CD4-positive, alpha-beta T cell treated with Interferon gamma for 1 hour (primary cell): ENCODE measurements around the gene HOXB3.

Experiments used
- DNase-seq: peaks from one replicate; pipeline ENCODE4 v3.0.0-alpha.2; 2020

The HOXB3 gene

GRCh38 chr17:48625495-48626244 is 35.6 kb upstream of the HOXB3 start:
- DNase-seq = peak; percentile 10

GRCh38 chr17:48624544-48625494 is 34.8 kb upstream of the HOXB3 start:
- no peak for DNase-seq

GRCh38 chr17:48624118-48624517 is 34.1 kb upstream of the HOXB3 start:
- DNase-seq = no peak

- DNase-seq = no peak
Measured at GRCh38 chr17:48623583-48623982, 33.5 kb upstream of the HOXB3 start.

GRCh38 chr17:48622857-48623256 is 32.8 kb upstream of the HOXB3 start:
- no peak for DNase-seq

GRCh38 chr17:48621410-48622392 is 31.7 kb upstream of the HOXB3 start:
- DNase-seq = no peak

- DNase-seq = no peak
Measured at GRCh38 chr17:48620461-48621139, 30.6 kb upstream of the HOXB3 start.

- DNase-seq = no peak
Measured at GRCh38 chr17:48619826-48620449, 29.9 kb upstream of the HOXB3 start.

- DNase-seq = peak; percentile 74
Measured at GRCh38 chr17:48618256-48618896, 28.3 kb upstream of the HOXB3 start.

GRCh38 chr17:48617471-48618255 is 27.6 kb upstream of the HOXB3 start:
- no peak for DNase-seq

GRCh38 chr17:48616717-48617470 is 26.9 kb upstream of the HOXB3 start:
- no peak for DNase-seq

- no peak for DNase-seq
Measured at GRCh38 chr17:48615963-48616716, 26.1 kb upstream of the HOXB3 start.

- no peak for DNase-seq
Measured at GRCh38 chr17:48615047-48615962, 25.3 kb upstream of the HOXB3 start, which contains the start of gene HOXB8. Gene HOXB8 (minus strand): TSS chr17:48615292. CDS start chr17:48614704, 588 bp downstream.

- no peak for DNase-seq
Measured at GRCh38 chr17:48613862-48614694, 24.0 kb upstream of the HOXB3 start.

- DNase-seq = peak; percentile 26
Measured at GRCh38 chr17:48612854-48613691, 23.0 kb upstream of the HOXB3 start.
